Measurements from ENCODE around the gene AP5S1.
"Not testable (repeated sequence)": the region's sequence is repeated elsewhere in the genome, so short reads cannot be mapped to it uniquely, and the experiment has no call there.

AP5S1 gene

GRCh38 chr20:3820048-3820900 is at the start of gene AP5S1:
Gene AP5S1 (plus strand): TSS chr20:3820547. CDS start chr20:3822118, 1,571 bp downstream.
- peak; percentile 89 to 91 for DNase-seq

- DNase-seq, result no peak
Observed at GRCh38 chr20:3771552-3772058, 48.7 kb upstream of the AP5S1 start.

GRCh38 chr20:3775457-3776108 is 44.8 kb upstream of the AP5S1 start:
- no peak for DNase-seq

- no peak for DNase-seq
Observed at GRCh38 chr20:3777381-3777715, 43.0 kb upstream of the AP5S1 start.

GRCh38 chr20:3777716-3778629 is 42.4 kb upstream of the AP5S1 start:
- DNase-seq, result no peak

- DNase-seq, result no peak
Observed at GRCh38 chr20:3778976-3779375, 41.4 kb upstream of the AP5S1 start.

GRCh38 chr20:3781153-3781910 is 39.0 kb upstream of the AP5S1 start, which contains the start of gene SPEF1:
Gene SPEF1 (minus strand): TSS chr20:3781448. CDS start chr20:3781287, 161 bp downstream.
- DNase-seq, result peak; percentile 98 to 99

- no peak for DNase-seq
Observed at GRCh38 chr20:3782597-3782996, 37.8 kb upstream of the AP5S1 start.

- DNase-seq, result no peak
Observed at GRCh38 chr20:3783068-3783489, 37.3 kb upstream of the AP5S1 start.

- DNase-seq, result no peak
Observed at GRCh38 chr20:3783511-3784195, 36.7 kb upstream of the AP5S1 start.

GRCh38 chr20:3784216-3784853 is 36.0 kb upstream of the AP5S1 start:
- no peak for DNase-seq

GRCh38 chr20:3784863-3785239 is 35.5 kb upstream of the AP5S1 start:
- no peak for DNase-seq

GRCh38 chr20:3785240-3786125 is 34.9 kb upstream of the AP5S1 start:
- peak; percentile 16 to 29 for DNase-seq

- DNase-seq, result peak; percentile 46 to 74
Observed at GRCh38 chr20:3786126-3786484, 34.2 kb upstream of the AP5S1 start.

- peak; percentile 75 to 90 for DNase-seq
Observed at GRCh38 chr20:3786665-3787323, 33.6 kb upstream of the AP5S1 start, which contains the start of gene CENPB. Gene CENPB (minus strand): TSS chr20:3786740. CDS start chr20:3786483, 257 bp downstream.

GRCh38 chr20:3787324-3788014 is 32.9 kb upstream of the AP5S1 start:
- DNase-seq, result no peak

- DNase-seq, result peak in 1 of 2 experiments; percentile 38
Observed at GRCh38 chr20:3788685-3789155, 31.6 kb upstream of the AP5S1 start.

- DNase-seq, result not testable (repeated sequence)
Observed at GRCh38 chr20:3789201-3789600, 31.1 kb upstream of the AP5S1 start.
